Lung (tissue), 12 donors: ENCODE data around the gene ATAD3A. TPM values are rescaled to one million over a fixed set of nuclear protein-coding genes. Genes with fewer than 3 reads are reported as not detected.
"Not testable (repeated sequence)": the region's sequence is repeated elsewhere in the genome, so short reads cannot be mapped to it uniquely, and the experiment has no call there.

ENCODE experiments used
- ATAC-seq: fragments of 200-7000 bp; cut with Tn5 transposase; one replicate; pipeline ENCODE4 v1.9.1; 2020; ENCODE audit warnings: moderate number of reproducible peaks; ENCODE audit not compliant: insufficient read depth, low FRiP score
- DNase-seq, 3 donors: peaks; one replicate each; pipeline ENCODE4 v3.0.0-alpha.2; 2013 to 2017
- H3K27ac ChIP-seq, 2 donors: one replicate each; pipeline ENCODE4 v1.5.1; 2013; ENCODE audit warnings: mild to moderate bottlenecking in 2 of 2, moderate library complexity in 2 of 2, control low read depth in 1 of 2, inconsistent platforms in 1 of 2, low read depth in 1 of 2, low read length in 1 of 2
- H3K27me3 ChIP-seq, 3 donors: one replicate each; pipeline ENCODE4 v1.5.1; 2013; ENCODE audit warnings: low read length in 2 of 3; ENCODE audit not compliant: control insufficient read depth in 3 of 3, insufficient read depth in 3 of 3
- H3K36me3 ChIP-seq, 4 donors: one replicate each; pipeline ENCODE4 v1.5.1; 2013; ENCODE audit warnings: low read length in 4 of 4, mild to moderate bottlenecking in 1 of 4, moderate library complexity in 1 of 4; ENCODE audit not compliant: control insufficient read depth in 4 of 4, insufficient read depth in 4 of 4
- H3K4me1 ChIP-seq, 5 donors: one replicate each; pipeline ENCODE4 v1.5.1; 2013; ENCODE audit warnings: low read length in 5 of 5, mild to moderate bottlenecking in 2 of 5, moderate library complexity in 1 of 5; ENCODE audit not compliant: control insufficient read depth in 5 of 5, insufficient read depth in 5 of 5
- H3K4me3 ChIP-seq: one replicate; pipeline ENCODE4 v1.5.1; 2013; ENCODE audit warnings: mild to moderate bottlenecking, control low read depth, moderate library complexity
- H3K9ac ChIP-seq, 2 donors: one replicate each; pipeline ENCODE4 v1.5.1; 2013; ENCODE audit warnings: low read length in 2 of 2, control low read depth in 1 of 2; ENCODE audit not compliant: insufficient read depth in 1 of 2
- H3K9me3 ChIP-seq, 4 donors: one replicate each; pipeline ENCODE4 v1.5.1; 2013; ENCODE audit warnings: low read length in 3 of 4, mild to moderate bottlenecking in 1 of 4, moderate library complexity in 1 of 4; ENCODE audit not compliant: control insufficient read depth in 4 of 4, insufficient read depth in 3 of 4
- WGBS, 2 donors: extraction: QIAGEN DNeasy Blood & Tissue Kit; methylation state at CpG; one replicate each; pipeline ENCODE4 v1.1.7; 2013; 5-methylcytosine and 5-hydroxymethylcytosine counted together
- polyA plus RNA-seq, 2 donors: library from polyadenylated mRNA; stranded (reverse); fragments of 200-250 nt; gene quantifications; one replicate each; pipeline ENCODE4 v1.2.1, GENCODE V29; 2013
- total RNA-seq, 2 donors: library from RNA; depleted of rRNA in 1 of 2; stranded (reverse); fragments of >200 nt in 1 of 2; gene quantifications; one replicate each; pipeline ENCODE4 v1.2.1, GENCODE V29; 2014 to 2021
- TF ChIP-seq, protein P1 (sequence below): IDR thresholded peaks from 2 replicates; pipeline ENCODE4 v1.5.1; 2012; ENCODE audit warnings: mild to moderate bottlenecking; ENCODE audit errors: control extremely low read depth, extremely low read depth
- donor health status: control.
- donor health status: control.
- donor health status: Bipolar disorder and iron deficiency.
- donor health status: healthy.
- donor health status: DM: yes; HTN: yes; CAD: no.

The ATAD3A gene
- total and polyA plus RNA-seq, 4 donors = 8.1 to 31.3 (median 28.3) TPM

DNA sequence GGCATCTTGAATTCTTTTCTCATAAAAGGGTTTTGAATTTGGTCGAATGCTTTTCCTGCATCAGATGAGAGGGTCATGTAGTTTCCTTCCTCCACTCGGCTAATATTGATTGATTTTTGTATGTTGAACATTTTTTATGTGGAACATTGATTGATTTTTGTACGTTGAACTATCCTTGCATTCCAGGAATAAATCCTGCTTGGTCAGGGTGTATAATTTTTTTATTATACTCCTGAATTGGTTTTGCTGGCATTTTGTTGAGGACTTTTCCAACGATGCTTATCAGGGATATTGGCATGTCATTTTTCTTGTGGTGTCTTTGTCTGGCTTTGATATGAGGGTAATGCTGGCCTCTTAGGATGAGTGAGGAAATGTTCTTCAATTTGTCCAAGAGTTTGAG is 20.0 kb downstream of the ATAD3A start:
- Histone ChIP-seq H3K9ac (no peak overlapping the region), H3K36me3 (peaks cover 0 to 27% (median 12%) of the 10 kb centered on the region in 4 donors), H3K4me1 (no peaks in the 10 kb centered on the region), H3K27me3 (no peaks in the 10 kb centered on the region), H3K27ac (no peak overlapping the region), H3K9me3 (peaks cover 0 to 4% (median 0%) of the 10 kb centered on the region in 4 donors), H3K4me3 (no peak overlapping the region)
- DNase-seq (no peak), ATAC-seq (no peak)
- 96% methylated on average over 4 of the region's 4 CpGs for WGBS, 2 donors
- TF ChIP-seq, protein P1, sequence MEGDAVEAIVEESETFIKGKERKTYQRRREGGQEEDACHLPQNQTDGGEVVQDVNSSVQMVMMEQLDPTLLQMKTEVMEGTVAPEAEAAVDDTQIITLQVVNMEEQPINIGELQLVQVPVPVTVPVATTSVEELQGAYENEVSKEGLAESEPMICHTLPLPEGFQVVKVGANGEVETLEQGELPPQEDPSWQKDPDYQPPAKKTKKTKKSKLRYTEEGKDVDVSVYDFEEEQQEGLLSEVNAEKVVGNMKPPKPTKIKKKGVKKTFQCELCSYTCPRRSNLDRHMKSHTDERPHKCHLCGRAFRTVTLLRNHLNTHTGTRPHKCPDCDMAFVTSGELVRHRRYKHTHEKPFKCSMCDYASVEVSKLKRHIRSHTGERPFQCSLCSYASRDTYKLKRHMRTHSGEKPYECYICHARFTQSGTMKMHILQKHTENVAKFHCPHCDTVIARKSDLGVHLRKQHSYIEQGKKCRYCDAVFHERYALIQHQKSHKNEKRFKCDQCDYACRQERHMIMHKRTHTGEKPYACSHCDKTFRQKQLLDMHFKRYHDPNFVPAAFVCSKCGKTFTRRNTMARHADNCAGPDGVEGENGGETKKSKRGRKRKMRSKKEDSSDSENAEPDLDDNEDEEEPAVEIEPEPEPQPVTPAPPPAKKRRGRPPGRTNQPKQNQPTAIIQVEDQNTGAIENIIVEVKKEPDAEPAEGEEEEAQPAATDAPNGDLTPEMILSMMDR = no peak

DNA sequence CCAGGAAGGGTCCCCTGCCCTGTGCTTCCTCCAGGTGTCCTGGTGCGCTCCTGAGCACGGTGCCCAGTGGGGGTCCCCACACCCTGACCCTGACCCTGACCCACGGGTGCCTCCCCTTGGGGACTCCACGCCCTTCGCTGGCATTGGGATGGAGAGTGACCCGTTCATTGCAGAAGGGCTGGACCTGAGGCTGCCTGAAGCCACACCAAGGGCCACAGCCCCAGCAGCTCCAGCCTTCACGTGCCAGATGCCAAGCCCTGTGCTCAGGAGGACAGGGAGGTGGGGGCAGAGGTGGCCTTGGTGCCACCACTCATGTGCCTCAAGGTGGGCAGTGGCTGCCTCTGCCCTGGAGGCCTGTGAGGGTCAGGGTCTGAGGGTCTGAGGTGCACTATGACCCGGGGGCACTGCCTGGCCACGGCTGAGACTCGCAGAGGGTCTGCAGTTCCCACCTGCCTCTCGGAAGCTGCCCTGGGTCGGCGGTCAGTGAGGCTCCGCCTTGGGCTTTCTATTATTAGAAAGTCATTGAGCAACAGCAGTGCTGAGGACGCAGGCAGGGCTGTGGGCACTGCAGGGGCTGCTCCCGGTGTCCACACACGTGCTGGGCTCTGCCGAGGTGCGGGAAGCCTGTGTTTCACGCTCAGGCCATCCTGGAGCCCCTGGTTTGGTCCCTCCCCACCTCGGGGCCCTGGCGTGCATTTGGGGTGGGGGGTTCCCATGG is 21.4 kb downstream of the ATAD3A start:
- peaks cover 0 to 20% (median 11%) of the 10 kb centered on the region in 4 donors for H3K36me3 ChIP-seq
- not testable (repeated sequence) for ATAC-seq, H3K4me3 ChIP-seq, H3K9ac ChIP-seq, DNase-seq, H3K9me3 ChIP-seq, H3K27ac ChIP-seq, H3K27me3 ChIP-seq, H3K4me1 ChIP-seq
- WGBS, 2 donors = 63 to 72% methylated on average over 11 to 22 of the region's 22 CpGs

DNA sequence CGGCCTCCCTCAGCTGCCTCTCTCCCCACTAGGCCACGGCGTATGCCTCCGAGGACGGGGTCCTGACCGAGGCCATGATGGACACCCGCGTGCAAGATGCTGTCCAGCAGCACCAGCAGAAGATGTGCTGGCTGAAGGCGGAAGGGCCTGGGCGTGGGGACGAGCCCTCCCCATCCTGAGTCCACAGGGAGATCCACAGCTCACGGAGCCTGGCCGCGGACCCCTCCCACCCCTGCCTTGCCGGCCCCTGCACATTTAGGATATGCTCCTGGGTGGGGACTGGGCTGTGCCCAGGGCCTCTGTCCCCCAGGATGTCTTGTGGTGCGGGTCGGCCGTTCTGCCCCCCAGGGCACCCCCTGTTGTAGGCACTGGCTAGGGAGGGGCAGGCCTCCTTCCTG is 21.9 kb downstream of the ATAD3A start:
- H3K4me1 ChIP-seq, H3K9ac ChIP-seq, H3K9me3 ChIP-seq, H3K27ac ChIP-seq, H3K27me3 ChIP-seq, DNase-seq, ATAC-seq, H3K4me3 ChIP-seq: not testable (repeated sequence)
- WGBS, 2 donors = 93 to 96% methylated on average over 14 to 18 of the region's 18 CpGs
- peaks cover 0 to 20% (median 8%) of the 10 kb centered on the region in 4 donors for H3K36me3 ChIP-seq

DNA sequence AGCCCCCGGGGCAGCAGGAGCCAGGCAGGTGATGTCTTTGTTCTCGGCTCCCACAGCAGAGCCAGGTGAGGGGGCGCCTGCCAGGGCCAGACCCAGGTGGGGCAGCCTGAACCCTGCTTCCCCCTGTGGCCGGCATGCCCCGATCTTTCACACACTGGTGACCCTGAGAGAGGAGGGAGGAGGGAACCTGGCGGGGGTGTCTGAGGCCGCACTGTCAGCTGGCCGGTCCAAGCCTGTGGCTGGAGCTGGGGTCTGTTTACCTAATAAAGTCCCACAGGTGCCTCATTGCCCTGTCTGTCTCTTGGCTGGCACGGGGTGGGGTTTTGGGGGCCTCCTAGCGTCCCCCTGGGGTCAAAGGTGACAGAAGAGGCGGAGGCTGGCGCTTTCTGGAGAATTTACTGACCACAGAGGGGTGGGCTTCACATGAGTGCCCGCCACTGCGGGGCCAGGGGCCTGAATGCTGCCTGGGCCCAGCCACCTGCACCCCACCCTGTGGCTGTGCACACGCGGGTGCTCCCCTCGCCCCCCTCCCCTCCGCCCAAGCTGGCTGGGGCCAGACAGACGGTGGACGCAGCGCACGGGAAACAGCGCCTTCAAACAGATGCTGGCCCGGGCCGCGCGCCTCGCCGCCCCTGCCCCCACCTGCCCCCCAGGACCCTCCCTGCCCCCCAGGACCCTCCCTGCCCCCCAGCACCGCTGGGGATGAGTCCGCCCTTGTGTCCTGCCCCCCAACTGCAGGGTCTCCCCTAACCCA is 22.6 kb downstream of the ATAD3A start:
- Histone ChIP-seq H3K36me3 (peaks cover 0 to 17% (median 6%) of the 10 kb centered on the region in 4 donors), H3K27me3 (no peaks in the 10 kb centered on the region), H3K9ac (no peak overlapping the region), H3K9me3 (peaks cover 0 to 4% (median 0%) of the 10 kb centered on the region in 4 donors), H3K4me3 (no peak overlapping the region), H3K4me1 (peaks cover 0 to 6% (median 3%) of the 10 kb centered on the region in 5 donors), H3K27ac (no peak overlapping the region)
- DNase-seq (no peak), ATAC-seq (no peak)
- TF ChIP-seq, protein P1 = no peak
- 91 to 93% methylated on average over 30 to 31 of the region's 31 CpGs for WGBS, 2 donors
